Natural killer cell (primary cell): Measurements from ENCODE around the gene SESN1. TPM values are rescaled to one million over a fixed set of nuclear protein-coding genes. Genes with fewer than 3 reads are reported as not detected.

Source experiments
- ATAC-seq, 3 donors: fragments of 150-1000 bp in 2 of 3; fragments of 200-7000 bp in 1 of 3; cut with Tn5 transposase; 1 replicate in 1 of 3; 2 replicates in 2 of 3; pipeline ENCODE4 v1.10.0; 2021; ENCODE audit warnings: mild to moderate bottlenecking in 2 of 3, moderate library complexity in 2 of 3
- DNase-seq, 2 donors: peaks; one replicate each; pipeline versions ENCODE4 v3.0.0 to v3.0.0-alpha.2; 2013 to 2021; ENCODE audit warnings: mixed read lengths in 1 of 2
- H3K27ac ChIP-seq: one replicate; pipeline ENCODE4 v1.5.1; 2013; ENCODE audit warnings: mild to moderate bottlenecking, low read length
- H3K27me3 ChIP-seq: one replicate; pipeline ENCODE4 v1.6.1; 2013; ENCODE audit warnings: low read length; ENCODE audit not compliant: control insufficient read depth, insufficient read depth
- H3K36me3 ChIP-seq: one replicate; pipeline ENCODE4 v1.6.1; 2013; ENCODE audit warnings: low read length; ENCODE audit not compliant: control insufficient read depth, insufficient read depth
- H3K4me1 ChIP-seq: one replicate; pipeline ENCODE4 v1.6.1; 2013; ENCODE audit warnings: low read length; ENCODE audit not compliant: control insufficient read depth, insufficient read depth
- H3K4me3 ChIP-seq: one replicate; pipeline ENCODE4 v1.5.1; 2013; ENCODE audit warnings: low read length
- H3K9me3 ChIP-seq: one replicate; pipeline ENCODE4 v1.6.1; 2013; ENCODE audit warnings: low read length; ENCODE audit not compliant: control insufficient read depth, insufficient read depth
- H3K27ac Mint-ChIP-seq, 2 donors: one replicate each; pipeline ENCODE4 v1.8.0; 2022; ENCODE audit warnings: mild to moderate bottlenecking in 2 of 2, mixed read lengths in 2 of 2, moderate library complexity in 1 of 2
- H3K27me3 Mint-ChIP-seq, 2 donors: one replicate each; pipeline ENCODE4 v1.8.0; 2022; ENCODE audit warnings: low read depth in 2 of 2, mixed read lengths in 2 of 2
- H3K36me3 Mint-ChIP-seq: one replicate; pipeline ENCODE4 v1.8.0; 2022; ENCODE audit warnings: mixed read lengths
- H3K4me1 Mint-ChIP-seq, 2 donors: one replicate each; pipeline ENCODE4 v1.8.0; 2022; ENCODE audit warnings: mixed read lengths in 2 of 2
- H3K4me3 Mint-ChIP-seq: one replicate; pipeline ENCODE4 v1.8.0; 2022; ENCODE audit warnings: mild to moderate bottlenecking, moderate library complexity, mixed read lengths
- H3K9me3 Mint-ChIP-seq, 2 donors: one replicate each; pipeline ENCODE4 v1.8.0; 2022; ENCODE audit warnings: mixed read lengths in 2 of 2
- CTCF ChIP-seq: fragments of 200-600 bp; IDR thresholded peaks from one replicate; pipeline ENCODE4 v1.8.0; 2022; ENCODE audit warnings: antibody characterized with exemption
- WGBS: methylation state at CpG from one replicate; pipeline ENCODE4 v1.1.7; 2013; ENCODE audit warnings: missing lambda C conversion rate; ENCODE audit not compliant: insufficient coverage; 5-methylcytosine and 5-hydroxymethylcytosine counted together
- intact Hi-C: fragments of 100-400 bp; cut with micrococcal nuclease; formaldehyde crosslinking; loops from one replicate; pipeline ENCODE4 v1.14.2; 2022
- total RNA-seq, 4 donors: library from RNA; stranded (reverse); fragments of 120-200 nt in 1 of 4; gene quantifications; one replicate each; pipeline versions ENCODE4 v1.2.3 to v1.2.4, GENCODE V29; 2013 to 2022

The SESN1 gene
- total RNA-seq, 3 donors from 2014 or later (not counting 1 experiment from before 2014, with no cell fraction given): 52.9 to 106 (median 68.9) TPM

- no peak overlapping the region for H3K4me3 ChIP-seq
- H3K27ac Mint-ChIP-seq: no peak overlapping the region
- DNase-seq (no peak), ATAC-seq (no peak)
- TF ChIP-seq CTCF: no peak
- H3K9me3 Mint-ChIP-seq: no peaks in the 10 kb centered on the region
- no peak overlapping the region for H3K4me3 Mint-ChIP-seq
- WGBS: no CpG with 5 or more reads among the region's 1 CpG
- no peaks in the 10 kb centered on the region for H3K27me3 ChIP-seq
- no peaks in the 10 kb centered on the region for H3K36me3 Mint-ChIP-seq
- no peaks in the 10 kb centered on the region for H3K36me3 ChIP-seq
- H3K27ac ChIP-seq: no peak overlapping the region
- H3K9me3 ChIP-seq: no peaks in the 10 kb centered on the region
- intact Hi-C loops: no loop called here
- no peaks in the 10 kb centered on the region for H3K4me1 ChIP-seq
- no peaks in the 10 kb centered on the region for H3K27me3 Mint-ChIP-seq
- H3K4me1 Mint-ChIP-seq: no peaks in the 10 kb centered on the region
Observed at GRCh38 chr6:109102762-109103161, 8.1 kb upstream of the SESN1 start.

GRCh38 chr6:109097661-109098060, 3.0 kb upstream of the SESN1 start:
- Histone ChIP-seq H3K4me3 (no peak overlapping the region), H3K27ac (no peak overlapping the region), H3K9me3 (no peaks in the 10 kb centered on the region), H3K27me3 (no peaks in the 10 kb centered on the region), H3K36me3 (no peaks in the 10 kb centered on the region), H3K4me1 (peaks cover 5% of the 10 kb centered on the region)
- Mint-ChIP-seq H3K4me3 (no peak overlapping the region), H3K4me1 (peaks cover 19 to 28% of the 10 kb centered on the region in 2 donors), H3K27ac (no peak overlapping the region), H3K27me3 (no peaks in the 10 kb centered on the region), H3K36me3 (no peaks in the 10 kb centered on the region), H3K9me3 (no peaks in the 10 kb centered on the region)
- DNase-seq (no peak), ATAC-seq (no peak)
- 97% methylated on average over 1 of the region's 1 CpG for WGBS
- intact Hi-C loops: loop anchor here (5.0 to 10.0 kb wide), 4 partner anchors 140 to 1273 kb away; partner anchors contain the start of genes PPIL6, SCML4, SMPD2 and SNX3
- TF ChIP-seq CTCF: no peak

DNA sequence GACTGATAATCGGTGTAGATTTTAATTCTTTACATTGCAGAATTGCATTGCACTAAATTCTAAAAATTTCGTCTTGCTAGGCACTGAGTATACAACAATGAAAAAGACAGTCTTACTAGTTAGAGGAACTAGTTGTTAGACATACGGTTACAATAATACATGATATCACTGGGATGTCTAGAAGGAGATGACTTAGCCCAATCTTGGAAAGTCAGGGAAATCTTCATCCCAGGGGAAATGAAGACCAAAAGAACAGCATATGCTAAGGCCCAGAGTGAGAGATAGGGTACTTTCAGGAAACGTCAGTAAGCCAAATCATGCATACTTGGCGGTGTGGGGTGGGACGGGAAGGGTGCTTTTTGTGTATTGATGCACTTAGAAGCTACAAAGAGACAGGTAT, 1.6 kb upstream of the SESN1 start:
- WGBS: 50% methylated on average over 5 of the region's 6 CpGs

More for the DNA sequence above, 1.6 kb upstream of the SESN1 start:
- Histone ChIP-seq H3K4me1 (peaks cover 7% of the 10 kb centered on the region), H3K9me3 (no peaks in the 10 kb centered on the region), H3K36me3 (no peaks in the 10 kb centered on the region), H3K4me3 (peak overlapping the region; percentile 64), H3K27ac (no peak overlapping the region), H3K27me3 (no peaks in the 10 kb centered on the region)
- Mint-ChIP-seq H3K36me3 (no peaks in the 10 kb centered on the region), H3K4me1 (peaks cover 34 to 42% of the 10 kb centered on the region in 2 donors), H3K4me3 (peak overlapping the region; percentile 94), H3K9me3 (no peaks in the 10 kb centered on the region), H3K27me3 (no peaks in the 10 kb centered on the region), H3K27ac (peak overlapping the region; percentile 98 to 99)
- intact Hi-C loops: loop anchor here (5.0 to 10.0 kb wide), 4 partner anchors 141 to 1271 kb away; partner anchors contain the start of genes PPIL6, SCML4, SMPD2 and SNX3
- no peak for ATAC-seq
- TF ChIP-seq CTCF: no peak
- peak in 1 of 2 donors; percentile 19 for DNase-seq
